Bronchial epithelial cell (primary cell): Measurements from ENCODE around the gene MAST4. TPM values are rescaled to one million over a fixed set of nuclear protein-coding genes. Genes with fewer than 3 reads are reported as not detected.

Experiments
- DNase-seq: peaks from one replicate; pipeline ENCODE4 v3.0.0-alpha.2; 2010; ENCODE audit warnings: low read depth
- FAIRE-seq: peaks from 2 replicates; lab custom pipeline; 2011; peaks lifted over from hg19 to GRCh38; lab: Jason Lieb, UNC
- H3K27me3 ChIP-seq: 2 replicates; pipeline ENCODE4 v1.5.1; 2011; ENCODE audit warnings: low read length; ENCODE audit not compliant: control insufficient read depth, insufficient read depth
- H3K36me3 ChIP-seq: 2 replicates; pipeline ENCODE4 v1.5.1; 2011; ENCODE audit warnings: low read length; ENCODE audit not compliant: control insufficient read depth, insufficient read depth
- H3K4me3 ChIP-seq: 2 replicates; pipeline ENCODE4 v1.5.1; 2011; ENCODE audit warnings: mild to moderate bottlenecking, low read depth, low read length, control low read depth
- total RNA-seq: library from RNA; depleted of rRNA; stranded (reverse); fragments of >200 nt; gene quantifications from 2 replicates; pipeline ENCODE4 v1.2.1, GENCODE V29; 2014
- TF ChIP-seq, protein P1 (sequence below): IDR thresholded peaks from 2 replicates; pipeline ENCODE4 v1.5.1; 2011; ENCODE audit warnings: mild to moderate bottlenecking, moderate library complexity, low read length, control low read depth, inconsistent platforms; ENCODE audit not compliant: insufficient read depth, severe bottlenecking

MAST4 gene
- total RNA-seq, 1 donor from 2014 or later: 10.3 TPM

DNA sequence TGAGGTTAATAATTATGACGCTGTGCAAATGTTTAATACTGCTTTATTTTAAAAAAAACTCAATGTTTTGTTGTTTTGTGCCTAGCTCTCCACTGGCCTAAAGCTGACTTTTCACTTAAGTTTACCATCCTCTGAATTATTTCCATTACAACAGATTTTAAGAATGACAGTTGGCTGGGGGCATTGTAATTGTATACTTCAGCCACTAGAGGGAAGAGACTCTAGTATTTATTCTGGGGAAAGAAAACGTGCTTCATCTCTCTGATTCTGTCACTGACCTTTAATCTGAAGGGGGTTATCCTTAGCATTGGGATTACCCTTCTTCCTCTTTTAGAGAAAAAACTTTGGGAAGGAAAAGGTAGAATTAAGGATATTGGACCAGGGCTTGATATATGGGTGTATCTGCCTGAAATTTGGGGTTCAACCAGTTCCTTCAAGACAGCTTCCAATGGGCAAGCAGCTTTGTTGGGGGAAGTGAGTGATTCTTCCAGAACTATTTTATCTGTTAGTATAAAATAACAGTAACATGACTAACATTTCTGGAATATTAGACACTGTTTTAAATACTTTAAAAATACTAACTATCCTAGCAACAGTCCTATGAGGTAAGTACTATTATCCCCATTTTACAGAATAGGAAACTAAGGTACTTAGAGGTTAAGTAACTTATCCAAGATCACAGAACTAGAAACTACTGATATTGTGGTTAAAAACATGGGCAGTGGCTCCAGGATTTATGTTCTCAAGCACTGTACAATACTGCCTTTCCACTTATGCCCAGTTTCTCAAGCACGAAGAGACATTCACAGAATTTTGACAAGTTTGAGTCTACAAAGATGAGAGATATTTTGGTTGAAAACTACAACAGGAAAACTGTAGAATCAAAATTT lies 392.0 kb downstream of the MAST4 start:
- FAIRE-seq: no peak
- no peaks in the 10 kb centered on the region for H3K36me3 ChIP-seq
- peak; percentile 40 for DNase-seq
- no peak overlapping the region for H3K4me3 ChIP-seq
- TF ChIP-seq, protein P1, sequence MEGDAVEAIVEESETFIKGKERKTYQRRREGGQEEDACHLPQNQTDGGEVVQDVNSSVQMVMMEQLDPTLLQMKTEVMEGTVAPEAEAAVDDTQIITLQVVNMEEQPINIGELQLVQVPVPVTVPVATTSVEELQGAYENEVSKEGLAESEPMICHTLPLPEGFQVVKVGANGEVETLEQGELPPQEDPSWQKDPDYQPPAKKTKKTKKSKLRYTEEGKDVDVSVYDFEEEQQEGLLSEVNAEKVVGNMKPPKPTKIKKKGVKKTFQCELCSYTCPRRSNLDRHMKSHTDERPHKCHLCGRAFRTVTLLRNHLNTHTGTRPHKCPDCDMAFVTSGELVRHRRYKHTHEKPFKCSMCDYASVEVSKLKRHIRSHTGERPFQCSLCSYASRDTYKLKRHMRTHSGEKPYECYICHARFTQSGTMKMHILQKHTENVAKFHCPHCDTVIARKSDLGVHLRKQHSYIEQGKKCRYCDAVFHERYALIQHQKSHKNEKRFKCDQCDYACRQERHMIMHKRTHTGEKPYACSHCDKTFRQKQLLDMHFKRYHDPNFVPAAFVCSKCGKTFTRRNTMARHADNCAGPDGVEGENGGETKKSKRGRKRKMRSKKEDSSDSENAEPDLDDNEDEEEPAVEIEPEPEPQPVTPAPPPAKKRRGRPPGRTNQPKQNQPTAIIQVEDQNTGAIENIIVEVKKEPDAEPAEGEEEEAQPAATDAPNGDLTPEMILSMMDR: peak; percentile 62
- no peaks in the 10 kb centered on the region for H3K27me3 ChIP-seq

GRCh38 chr5:66989286-66989685 lies 393.1 kb downstream of the MAST4 start:
- DNase-seq: peak; percentile 68
- no peak overlapping the region for H3K4me3 ChIP-seq
- no peaks in the 10 kb centered on the region for H3K27me3 ChIP-seq
- FAIRE-seq: no peak
- H3K36me3 ChIP-seq: no peaks in the 10 kb centered on the region
- TF ChIP-seq, protein P1: no peak

GRCh38 chr5:66989781-66990180 lies 393.6 kb downstream of the MAST4 start:
- DNase-seq: peak; percentile 71
- H3K27me3 ChIP-seq: no peaks in the 10 kb centered on the region
- no peak for FAIRE-seq
- H3K36me3 ChIP-seq: no peaks in the 10 kb centered on the region
- TF ChIP-seq, protein P1: no peak
- no peak overlapping the region for H3K4me3 ChIP-seq

GRCh38 chr5:66991746-66992145 lies 395.6 kb downstream of the MAST4 start:
- H3K36me3 ChIP-seq: no peaks in the 10 kb centered on the region
- peak; percentile 53 for DNase-seq
- TF ChIP-seq, protein P1: no peak

DNA sequence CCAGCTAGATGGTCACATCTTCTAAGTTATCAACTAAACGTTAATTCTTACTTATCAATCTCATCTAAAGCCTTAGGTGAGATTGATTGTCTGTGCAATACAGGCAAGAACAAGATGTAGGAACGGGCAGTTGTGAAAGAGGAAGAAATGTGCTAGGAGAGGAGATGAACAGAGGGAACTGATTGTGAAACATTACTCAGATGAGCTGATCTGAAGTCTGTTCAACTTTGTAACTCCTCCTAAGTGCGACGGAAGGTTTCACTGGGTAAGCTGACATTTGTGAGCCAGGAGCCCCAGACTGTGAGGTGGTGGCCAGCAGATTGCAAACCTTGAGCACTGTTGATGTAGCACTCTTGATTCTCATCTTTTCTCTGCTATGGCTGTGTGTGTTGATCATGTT lies 396.4 kb downstream of the MAST4 start:
- TF ChIP-seq, protein P1: no peak
- Histone ChIP-seq H3K36me3 (no peaks in the 10 kb centered on the region), H3K4me3 (no peak overlapping the region), H3K27me3 (no peaks in the 10 kb centered on the region)
- FAIRE-seq: no peak
- no peak for DNase-seq

More at GRCh38 chr5:66991746-66992145, 395.6 kb downstream of the MAST4 start:
- Histone ChIP-seq H3K27me3 (no peaks in the 10 kb centered on the region), H3K4me3 (no peak overlapping the region)
- no peak for FAIRE-seq
